H1 (cell line): ENCODE results near the gene TGFBR2. TPM values are rescaled to one million over a fixed set of nuclear protein-coding genes. Genes with fewer than 3 reads are reported as not detected.

Source experiments
- CTCF ChIA-PET: fragments of 300-600 bp; sonication (Branson Sonifier 250); formaldehyde crosslinking; loops from one replicate; lab custom pipeline; 2021; ENCODE audit not compliant: partially characterized antibody; lab: Charles Lee
- POLR2A ChIA-PET: fragments of 300-600 bp; sonication (Branson Sonifier 250); formaldehyde crosslinking; loops from one replicate; lab custom pipeline; 2021; ENCODE audit warnings: inconsistent platforms; ENCODE audit not compliant: partially characterized antibody; lab: Charles Lee
- DNase-seq, 2 experiments: peaks; one replicate each; pipeline versions ENCODE4 v3.0.0 to v3.0.0-alpha.2; 2010 to 2022; ENCODE audit warnings: low spot score in 2 of 2, low read depth in 1 of 2, mixed read lengths in 1 of 2
- FAIRE-seq: peaks from 2 replicates; lab custom pipeline; 2011; peaks lifted over from hg19 to GRCh38; lab: Jason Lieb, UNC
- H2AFZ ChIP-seq: 2 replicates; pipeline ENCODE4 v1.8.1; 2012; ENCODE audit warnings: low read length, inconsistent platforms
- H2AK5ac ChIP-seq: 2 replicates; pipeline ENCODE4 v1.6.1; 2013; ENCODE audit warnings: low read depth, low read length
- H2BK120ac ChIP-seq: replicated peaks from 2 replicates; pipeline ENCODE3; 2013; ENCODE audit warnings: low read depth, low read length, inconsistent platforms
- H2BK12ac ChIP-seq: 2 replicates; pipeline ENCODE4 v1.6.1; 2013; ENCODE audit warnings: low read depth, low read length
- H2BK15ac ChIP-seq: 2 replicates; pipeline ENCODE4 v1.6.1; 2013; ENCODE audit warnings: low read length
- H2BK20ac ChIP-seq: 2 replicates; pipeline ENCODE4 v1.6.1; 2013; ENCODE audit warnings: low read length
- H2BK5ac ChIP-seq: 2 replicates; pipeline ENCODE4 v1.6.1; 2013; ENCODE audit warnings: low read depth, low read length
- H3K14ac ChIP-seq: 2 replicates; pipeline ENCODE4 v1.6.1; 2013; ENCODE audit warnings: inconsistent platforms; ENCODE audit not compliant: insufficient read length
- H3K18ac ChIP-seq: 2 replicates; pipeline ENCODE4 v1.6.1; 2013; ENCODE audit warnings: low read length; ENCODE audit errors: extremely low read depth
- H3K23ac ChIP-seq: 2 replicates; pipeline ENCODE4 v1.6.1; 2013; ENCODE audit warnings: inconsistent platforms; ENCODE audit not compliant: insufficient read length
- H3K23me2 ChIP-seq: 2 replicates; pipeline ENCODE4 v1.6.1; 2013; ENCODE audit warnings: low read depth, low read length
- H3K27ac ChIP-seq: 2 replicates; pipeline ENCODE4 v1.6.1; 2011; ENCODE audit warnings: low read depth, low read length, inconsistent platforms
- H3K27me3 ChIP-seq, 4 experiments: replicated peaks in 1 of 4; 1 replicate in 1 of 4; 2 replicates in 3 of 4; pipeline versions ENCODE4 v1.6.1 to v1.8.1; 2011 to 2013; ENCODE audit warnings: low read length in 3 of 4, mild to moderate bottlenecking in 3 of 4, inconsistent platforms in 2 of 4, mixed read lengths in 2 of 4, moderate library complexity in 1 of 4; ENCODE audit not compliant: control insufficient read depth in 3 of 4, insufficient read depth in 3 of 4; ENCODE audit errors: extremely low read depth in 1 of 4
- H3K36me3 ChIP-seq, 4 experiments: 2 replicates each; pipeline versions ENCODE4 v1.6.1 to v1.8.1; 2011 to 2013; ENCODE audit warnings: mild to moderate bottlenecking in 4 of 4, low read length in 3 of 4, moderate library complexity in 2 of 4, control low read depth in 1 of 4, inconsistent platforms in 1 of 4; ENCODE audit not compliant: insufficient read depth in 4 of 4, control insufficient read depth in 2 of 4
- H3K4ac ChIP-seq: replicated peaks from 2 replicates; pipeline ENCODE3; 2013; ENCODE audit warnings: low read length, low read depth, mixed read lengths, inconsistent platforms; ENCODE audit not compliant: insufficient read length
- H3K4me1 ChIP-seq, 4 experiments: replicated peaks in 1 of 4; 1 replicate in 1 of 4; 2 replicates in 3 of 4; pipeline versions ENCODE4 v1.6.1 to v1.8.1; 2011 to 2013; ENCODE audit warnings: low read length in 3 of 4, inconsistent platforms in 2 of 4, mixed read lengths in 1 of 4; ENCODE audit not compliant: insufficient read depth in 4 of 4, control insufficient read depth in 3 of 4
- H3K4me2 ChIP-seq, 2 experiments: 2 replicates each; pipeline versions ENCODE4 v1.6.1 to v1.8.1; 2011 to 2013; ENCODE audit warnings: low read depth in 2 of 2, low read length in 2 of 2, control low read depth in 1 of 2, inconsistent platforms in 1 of 2, mild to moderate bottlenecking in 1 of 2; ENCODE audit not compliant: insufficient read depth in 1 of 2
- H3K4me3 ChIP-seq, 4 experiments: fragments of 200-600, 300-600 bp in 1 of 4; sonication (generic), shearing (Covaris generic), sonication (Bioruptor Twin) in 1 of 4; 2 replicates each; pipeline versions ENCODE4 v1.5.1 to v1.8.1; 2011 to 2016; ENCODE audit warnings: low read length in 4 of 4, low read depth in 3 of 4, control low read depth in 2 of 4, inconsistent platforms in 2 of 4, mild to moderate bottlenecking in 2 of 4, mixed read lengths in 1 of 4, moderate library complexity in 1 of 4; ENCODE audit not compliant: insufficient read depth in 2 of 4; ENCODE audit errors: extremely low read depth in 1 of 4
- H3K56ac ChIP-seq: replicated peaks from 2 replicates; pipeline ENCODE3; 2013; ENCODE audit warnings: low read depth, mild to moderate bottlenecking, mixed read lengths, low read length, inconsistent platforms; ENCODE audit not compliant: insufficient read length
- H3K79me1 ChIP-seq: 2 replicates; pipeline ENCODE4 v1.6.1; 2013; ENCODE audit warnings: low read depth, low read length, control low read depth
- H3K79me2 ChIP-seq, 2 experiments: 2 replicates each; pipeline versions ENCODE4 v1.6.1 to v1.8.1; 2012 to 2013; ENCODE audit warnings: low read length in 2 of 2, mild to moderate bottlenecking in 2 of 2, inconsistent platforms in 1 of 2; ENCODE audit not compliant: insufficient read depth in 2 of 2, control insufficient read depth in 1 of 2
- H3K9ac ChIP-seq, 4 experiments: replicated peaks in 1 of 4; 1 replicate in 1 of 4; 2 replicates in 3 of 4; pipeline versions ENCODE4 v1.6.1 to v1.8.1; 2011 to 2013; ENCODE audit warnings: low read depth in 3 of 4, low read length in 3 of 4, control low read depth in 2 of 4, mild to moderate bottlenecking in 2 of 4, moderate library complexity in 2 of 4, inconsistent platforms in 1 of 4; ENCODE audit errors: extremely low read depth in 1 of 4
- H3K9me3 ChIP-seq, 2 experiments: 2 replicates each; pipeline versions ENCODE4 v1.6.1 to v1.8.1; 2012 to 2013; ENCODE audit warnings: mild to moderate bottlenecking in 2 of 2, moderate library complexity in 2 of 2, control low read depth in 1 of 2, inconsistent platforms in 1 of 2, low read depth in 1 of 2, low read length in 1 of 2, mixed read lengths in 1 of 2; ENCODE audit not compliant: insufficient read depth in 2 of 2
- H4K20me1 ChIP-seq, 2 experiments: replicated peaks in 1 of 2; 2 replicates each; pipeline versions ENCODE3 to v1.8.1; 2011 to 2013; ENCODE audit warnings: inconsistent platforms in 2 of 2, low read length in 2 of 2, mild to moderate bottlenecking in 1 of 2; ENCODE audit not compliant: insufficient read depth in 2 of 2, control insufficient read depth in 1 of 2
- H4K5ac ChIP-seq: 2 replicates; pipeline ENCODE4 v1.6.1; 2013; ENCODE audit warnings: low read length, low read depth, mixed read lengths, inconsistent platforms; ENCODE audit not compliant: insufficient read length
- H4K8ac ChIP-seq: 2 replicates; pipeline ENCODE4 v1.8.0; 2013; ENCODE audit warnings: mild to moderate bottlenecking, moderate library complexity, low read length, inconsistent platforms; ENCODE audit not compliant: insufficient read depth; ENCODE audit errors: extremely low read depth
- H4K91ac ChIP-seq: replicated peaks from 2 replicates; pipeline ENCODE3; 2013; ENCODE audit warnings: low read length, mixed read lengths, inconsistent platforms; ENCODE audit not compliant: insufficient read length
- ATF3 ChIP-seq: IDR thresholded peaks from 2 replicates; pipeline ENCODE4 v1.6.1; 2011; ENCODE audit warnings: low read depth, mild to moderate bottlenecking, low read length; ENCODE audit not compliant: insufficient read depth
- CBX5 ChIP-seq: fragments of 300-800, 300-1000 bp; sonication (generic); IDR thresholded peaks from 2 replicates; pipeline ENCODE4 v1.7.1; 2016; ENCODE audit warnings: antibody characterized with exemption, low read length, low read depth
- EGR1 ChIP-seq: IDR thresholded peaks from 2 replicates; pipeline ENCODE4 v1.6.1; 2011; ENCODE audit warnings: low read depth, low read length, borderline replicate concordance
- MAX ChIP-seq: IDR thresholded peaks from 2 replicates; pipeline ENCODE4 v1.6.1; 2012; ENCODE audit warnings: inconsistent platforms
- NANOG ChIP-seq: IDR thresholded peaks from 2 replicates; pipeline ENCODE4 v1.6.1; 2011; ENCODE audit warnings: low read length, low read depth, mild to moderate bottlenecking, inconsistent platforms; ENCODE audit not compliant: insufficient read depth, poor library complexity, severe bottlenecking
- NRF1 ChIP-seq: IDR thresholded peaks from 2 replicates; pipeline ENCODE4 v1.6.1; 2011; ENCODE audit warnings: mild to moderate bottlenecking, low read depth, low read length, improper control_type of control experiment
- POLR2A ChIP-seq, 2 experiments: IDR thresholded peaks; 1 replicate in 1 of 2; 2 replicates in 1 of 2; pipeline ENCODE4 v1.6.1; 2011; ENCODE audit warnings: low read depth in 2 of 2, low read length in 2 of 2, mild to moderate bottlenecking in 2 of 2; ENCODE audit errors: control extremely low read depth in 1 of 2
- POU5F1 ChIP-seq: IDR thresholded peaks from 2 replicates; pipeline ENCODE4 v1.6.1; 2011; ENCODE audit warnings: low read depth, mild to moderate bottlenecking, low read length, moderate library complexity
- SIRT6 ChIP-seq: IDR thresholded peaks from one replicate; pipeline ENCODE4 v1.7.1; 2012; ENCODE audit warnings: low read length, inconsistent platforms
- SP2 ChIP-seq: IDR thresholded peaks from 2 replicates; pipeline ENCODE4 v1.6.1; 2012; ENCODE audit warnings: mild to moderate bottlenecking, low read length, inconsistent platforms
- WGBS, 2 experiments: shearing (Covaris generic) in 1 of 2; methylation state at CpG; one replicate each; pipeline versions ENCODE4 v1.1.6 to v1.1.7; 2013 to 2015; ENCODE audit warnings: low lambda C conversion rate in 2 of 2, mixed read lengths in 2 of 2, inconsistent platforms in 1 of 2, low coverage in 1 of 2, missing lambda C conversion rate in 1 of 2; ENCODE audit not compliant: insufficient replicate concordance in 2 of 2, insufficient coverage in 1 of 2, insufficient read length in 1 of 2; ENCODE audit errors: extremely low coverage in 1 of 2, missing lambda C conversion rate in 1 of 2; 5-methylcytosine and 5-hydroxymethylcytosine counted together
- polyA plus RNA-seq, 7 experiments: library from polyadenylated mRNA; depleted of rRNA in 3 of 7; stranded (reverse) in 5 of 7; unstranded in 2 of 7; fragments of >200 nt in 5 of 7; fragments of 200-250 nt in 2 of 7; gene quantifications; 1 replicate in 5 of 7; 2 replicates in 1 of 7; 4 replicates in 1 of 7; pipeline versions ENCODE4 v1.2.1 to v1.2.3, GENCODE V29; 2011 to 2013; ENCODE audit warnings: missing spikeins in 2 of 7, mixed read lengths in 2 of 7
- total RNA-seq: library from RNA; stranded (reverse); fragmentation: NEBNext Ultra II Directional; extraction: Animal tissue kit (Norgen Biotek cat#: 25700); gene quantifications from 2 replicates; pipeline ENCODE4 v1.2.1, GENCODE V29; 2021

TGFBR2 gene
- total and polyA plus RNA-seq, 2 of the 8 experiments (the other 6 are each of a cell fraction or from before 2014, with no cell fraction given) = 4.2 to 7.4 TPM

GRCh38 chr3:30612437-30613132 lies 6.2 kb downstream of the TGFBR2 start:
- Histone ChIP-seq H4K5ac (no peak overlapping the region), H2BK20ac (0 out of 2 replicates have a peak overlapping the region, but pooled peaks have one; percentile 7), H2BK5ac (no peak overlapping the region), H4K91ac (no peak overlapping the region), H3K23ac (no peak overlapping the region), H3K27me3 (no peaks in the 10 kb centered on the region), H2BK12ac (no peak overlapping the region), H3K4me3 (no peak overlapping the region), H3K56ac (no peak overlapping the region), H3K9me3 (no peaks in the 10 kb centered on the region), H3K18ac (no peak overlapping the region), H2BK120ac (no peak overlapping the region), H4K8ac (no peak overlapping the region), H3K23me2 (no peaks in the 10 kb centered on the region), H3K79me2 (peaks cover 10 to 96% of the 10 kb centered on the region in 2 experiments), H3K27ac (no peak overlapping the region), H2AK5ac (no peak overlapping the region), H3K4me1 (peaks cover 0 to 11% (median 1%) of the 10 kb centered on the region in 4 experiments; a peak in 4 of 7 replicates), H3K14ac (no peak overlapping the region), H2AFZ (no peak overlapping the region), H3K4ac (no peak overlapping the region), H4K20me1 (peaks cover 0 to 3% of the 10 kb centered on the region in 2 experiments), H3K79me1 (peaks cover 10% of the 10 kb centered on the region; the same call in 1 of the 2 replicates), H2BK15ac (no peak overlapping the region), H3K36me3 (no peaks in the 10 kb centered on the region), H3K9ac (no peak overlapping the region), H3K4me2 (no peak overlapping the region)
- WGBS, 2 experiments = 69% methylated on average over 3 of the region's 3 CpGs; no CpG with 5 or more reads in 1 of the 2 experiments
- no peak for DNase-seq
- TF ChIP-seq ATF3 = no peak
- TF ChIP-seq NANOG = no peak
- no peak for TF ChIP-seq NRF1
- no peak for TF ChIP-seq CBX5
- no peak for TF ChIP-seq POU5F1
- TF ChIP-seq MAX = no peak
- TF ChIP-seq SP2 = no peak
- no peak for TF ChIP-seq EGR1
- no peak for TF ChIP-seq POLR2A (IDR thresholded peaks at IDR 0.05; ENCODE audit: control extremely low read depth in 1 of 2, low read depth in 2 of 2, low read length in 2 of 2)
- no peak for TF ChIP-seq SIRT6
- POLR2A ChIA-PET = no interaction called here
- no peak for FAIRE-seq
- CTCF ChIA-PET = interaction anchor here (0.6 to 1.2 kb wide), 3 partner anchors 16 to 263 kb away, joined by 3 read pairs; no protein-coding TSS in a partner anchor
